GM23338 (cell line): Measurements from ENCODE around the gene BTC. TPM values are rescaled to one million over a fixed set of nuclear protein-coding genes. Genes with fewer than 3 reads are reported as not detected.

Experiments used
- ATAC-seq: fragments of 200-7000 bp; cut with Tn5 transposase; 3 replicates; pipeline ENCODE4 v1.9.1; 2020
- DNase-seq: peaks from one replicate; pipeline ENCODE4 v3.0.0-alpha.2; 2015; ENCODE audit warnings: low spot score
- H2AFZ ChIP-seq: fragments of 200-600 bp; sonication (generic); 2 replicates; pipeline ENCODE4 v1.8.0; 2016; ENCODE audit warnings: antibody characterized with exemption, mild to moderate bottlenecking, moderate library complexity
- H3F3A ChIP-seq: fragments of 200-600 bp; sonication (generic); replicated peaks from 2 replicates; pipeline ENCODE4 v1.8.0; 2017; ENCODE audit warnings: antibody characterized with exemption, mixed run types, low read depth
- H3K27ac ChIP-seq: fragments of 200-600 bp; sonication (generic); 2 replicates; pipeline ENCODE4 v1.6.1; 2016; ENCODE audit warnings: low read depth
- H3K27me3 ChIP-seq: fragments of 200-600 bp; sonication (generic); 2 replicates; pipeline ENCODE4 v1.8.0; 2016; ENCODE audit warnings: mild to moderate bottlenecking, mixed run types, moderate library complexity; ENCODE audit not compliant: insufficient read depth
- H3K36me3 ChIP-seq: fragments of 200-600 bp; sonication (generic); 2 replicates; pipeline ENCODE4 v1.8.0; 2016; ENCODE audit warnings: mild to moderate bottlenecking; ENCODE audit not compliant: insufficient read depth
- H3K4me1 ChIP-seq: fragments of 200-600 bp; sonication (generic); 2 replicates; pipeline ENCODE4 v1.8.0; 2016; ENCODE audit warnings: mild to moderate bottlenecking, moderate library complexity; ENCODE audit not compliant: insufficient read depth
- H3K4me2 ChIP-seq: fragments of 200-600 bp; sonication (generic); 2 replicates; pipeline ENCODE4 v1.7.1; 2017; ENCODE audit warnings: mixed run types
- H3K4me3 ChIP-seq: fragments of 200-600 bp; sonication (generic); 2 replicates; pipeline ENCODE4 v1.6.1; 2016; ENCODE audit warnings: mixed run types
- H3K79me2 ChIP-seq: fragments of 200-600 bp; sonication (generic); replicated peaks from 2 replicates; pipeline ENCODE4 v1.8.0; 2017; ENCODE audit warnings: mild to moderate bottlenecking; ENCODE audit not compliant: insufficient read depth
- H3K9me2 ChIP-seq: fragments of 200-600 bp; sonication (generic); 2 replicates; pipeline ENCODE4 v1.8.0; 2017; ENCODE audit not compliant: insufficient read depth
- H4K20me1 ChIP-seq: fragments of 200-600 bp; sonication (generic); replicated peaks from 2 replicates; pipeline ENCODE4 v1.8.0; 2017; ENCODE audit warnings: mild to moderate bottlenecking; ENCODE audit not compliant: insufficient read depth
- H3K27ac Mint-ChIP-seq: 2 replicates; pipeline ENCODE4 v1.8.0; 2020; ENCODE audit warnings: inconsistent platforms, mild to moderate bottlenecking, moderate library complexity, mixed read lengths
- H3K27me3 Mint-ChIP-seq: 3 replicates; pipeline ENCODE4 v1.8.0; 2022; ENCODE audit warnings: low read depth, mild to moderate bottlenecking, moderate library complexity, mixed read lengths, inconsistent platforms; ENCODE audit not compliant: insufficient read depth, poor library complexity
- H3K36me3 Mint-ChIP-seq: 3 replicates; pipeline ENCODE4 v1.8.0; 2021; ENCODE audit warnings: low read depth, mild to moderate bottlenecking, inconsistent platforms, moderate library complexity, mixed read lengths
- H3K4me1 Mint-ChIP-seq: 3 replicates; pipeline ENCODE4 v1.8.0; 2020; ENCODE audit warnings: mild to moderate bottlenecking, inconsistent platforms, mixed read lengths
- H3K4me3 Mint-ChIP-seq: 3 replicates; pipeline ENCODE4 v1.8.0; 2021; ENCODE audit warnings: moderate library complexity, mild to moderate bottlenecking, inconsistent platforms, mixed read lengths
- H3K9me3 Mint-ChIP-seq: 3 replicates; pipeline ENCODE4 v1.8.0; 2020; ENCODE audit warnings: moderate library complexity, mild to moderate bottlenecking, inconsistent platforms, mixed read lengths
- CREB1 ChIP-seq: fragments of 250-450 bp; sonication (Bioruptor Pico); IDR thresholded peaks from 2 replicates; pipeline ENCODE4 v1.5.0; 2020; ENCODE audit warnings: low read depth, mild to moderate bottlenecking, moderate library complexity
- CTCF ChIP-seq, 2 experiments: fragments of 200-600 bp in 1 of 2; sonication (generic) in 1 of 2; conservative IDR thresholded peaks; 2 replicates each; pipeline versions ENCODE4 v1.5.1 to v1.6.1; 2016 to 2017; ENCODE audit warnings: antibody characterized with exemption in 2 of 2, low read depth in 2 of 2, mild to moderate bottlenecking in 2 of 2, moderate library complexity in 1 of 2
- ETS1 ChIP-seq: IDR thresholded peaks from 2 replicates; pipeline ENCODE4 v1.6.1; 2016; ENCODE audit warnings: antibody characterized with exemption
- EZH2 ChIP-seq: fragments of 200-600 bp; sonication (generic); IDR thresholded peaks from one replicate; pipeline ENCODE4 v1.8.0; 2017; ENCODE audit warnings: antibody characterized with exemption, mild to moderate bottlenecking, low read depth; ENCODE audit not compliant: unreplicated experiment
- EZH2phosphoT487 ChIP-seq: fragments of 200-600 bp; sonication (generic); IDR thresholded peaks from one replicate; pipeline ENCODE4 v1.8.1; 2018; ENCODE audit warnings: antibody characterized with exemption; ENCODE audit not compliant: unreplicated experiment
- JUNB ChIP-seq: IDR thresholded peaks from one replicate; pipeline ENCODE4 v1.6.1; 2016; ENCODE audit warnings: antibody characterized with exemption; ENCODE audit not compliant: unreplicated experiment
- POLR2AphosphoS5 ChIP-seq: IDR thresholded peaks from 2 replicates; pipeline ENCODE4 v1.6.1; 2016; ENCODE audit warnings: antibody characterized with exemption, low read depth
- STAT1 ChIP-seq: IDR thresholded peaks from one replicate; pipeline ENCODE4 v1.6.1; 2016; ENCODE audit warnings: antibody characterized with exemption; ENCODE audit not compliant: unreplicated experiment
- ZNF114 ChIP-seq: fragments of 250-450 bp; sonication (Bioruptor Pico); IDR thresholded peaks from 2 replicates; pipeline ENCODE4 v1.5.0; 2020; ENCODE audit warnings: mild to moderate bottlenecking, moderate library complexity
- ZNF331 ChIP-seq: fragments of 250-450 bp; sonication (Bioruptor Pico); IDR thresholded peaks from 2 replicates; pipeline ENCODE4 v1.5.0; 2020; ENCODE audit warnings: low read depth, mild to moderate bottlenecking, moderate library complexity
- polyA plus RNA-seq: library from polyadenylated mRNA; unstranded; fragments of >200 nt; fragmentation: Nextera tagmentation; extraction: Ambion mirVana; gene quantifications from 2 replicates; pipeline ENCODE4 v1.2.1, GENCODE V29; 2016
- total RNA-seq: library from RNA; depleted of rRNA; stranded (reverse); fragments of >200 nt; shearing (Covaris generic); gene quantifications from 2 replicates; pipeline ENCODE4 v1.2.3, GENCODE V29; 2014
- TF ChIP-seq, protein P1 (sequence below): IDR thresholded peaks from one replicate; pipeline ENCODE4 v1.6.1; 2018; ENCODE audit warnings: antibody characterized with exemption; ENCODE audit not compliant: unreplicated experiment
- TF ChIP-seq, protein P2 (sequence below): fragments of 250-450 bp; sonication (Bioruptor Pico); IDR thresholded peaks from 2 replicates; pipeline ENCODE4 v1.5.0; 2020; ENCODE audit warnings: mild to moderate bottlenecking, moderate library complexity

Gene BTC
- total and polyA plus RNA-seq, 2 experiments from 2014 or later = 0.18 to 0.59 TPM

DNA sequence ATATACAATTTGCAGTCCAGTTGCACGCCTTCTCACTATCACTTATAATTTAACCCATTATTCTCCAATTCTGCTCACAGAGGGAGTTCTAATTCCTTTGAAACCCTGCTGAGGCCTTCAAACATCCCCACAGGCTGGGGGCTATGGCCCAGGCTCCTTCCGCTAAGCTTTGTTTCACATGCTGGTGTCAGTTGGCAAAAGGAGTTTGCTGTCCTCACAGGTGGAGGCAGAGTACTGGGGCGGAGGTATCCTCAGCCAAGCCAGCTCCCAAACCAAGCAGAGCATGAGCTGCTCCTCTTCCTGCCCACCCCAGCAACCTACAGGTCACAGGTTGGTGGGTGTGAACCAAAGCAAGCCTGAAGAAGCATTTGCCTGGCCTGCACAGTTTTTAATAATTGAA is 21.5 kb downstream of the BTC start:
- no peak overlapping the region for H3K27ac Mint-ChIP-seq
- no peaks in the 10 kb centered on the region for H3K9me2 ChIP-seq
- H3K4me1 Mint-ChIP-seq = no peaks in the 10 kb centered on the region
- no peaks in the 10 kb centered on the region for H3K9me3 Mint-ChIP-seq
- H3K36me3 Mint-ChIP-seq = no peaks in the 10 kb centered on the region
- no peak overlapping the region for H3K4me3 Mint-ChIP-seq
- H3F3A ChIP-seq = no peaks in the 10 kb centered on the region
- H3K27me3 ChIP-seq = no peaks in the 10 kb centered on the region
- H2AFZ ChIP-seq = no peak overlapping the region; the same call in 1 of the 2 replicates
- H3K4me3 ChIP-seq = no peak overlapping the region
- H3K4me2 ChIP-seq = no peak overlapping the region
- H3K79me2 ChIP-seq = no peaks in the 10 kb centered on the region
- H3K27ac ChIP-seq = no peak overlapping the region
- DNase-seq (peak; percentile 20), ATAC-seq (peak; percentile 86)
- no peaks in the 10 kb centered on the region for H3K4me1 ChIP-seq
- no peaks in the 10 kb centered on the region for H4K20me1 ChIP-seq
- no peaks in the 10 kb centered on the region for H3K36me3 ChIP-seq
- peaks cover 1% of the 10 kb centered on the region for H3K27me3 Mint-ChIP-seq
- TF ChIP-seq JUNB (no peak), POLR2AphosphoS5 (no peak), ZNF331 (no peak), CREB1 (CRISPR knock-in tag) (no peak), ZNF114 (CRISPR knock-in tag) (no peak), EZH2 (no peak), STAT1 (no peak), ETS1 (no peak), EZH2phosphoT487 (no peak), CTCF (conservative IDR thresholded peaks at IDR 0.05; ENCODE audit: low read depth in 2 of 2) (no peak)
- TF ChIP-seq, protein P1, sequence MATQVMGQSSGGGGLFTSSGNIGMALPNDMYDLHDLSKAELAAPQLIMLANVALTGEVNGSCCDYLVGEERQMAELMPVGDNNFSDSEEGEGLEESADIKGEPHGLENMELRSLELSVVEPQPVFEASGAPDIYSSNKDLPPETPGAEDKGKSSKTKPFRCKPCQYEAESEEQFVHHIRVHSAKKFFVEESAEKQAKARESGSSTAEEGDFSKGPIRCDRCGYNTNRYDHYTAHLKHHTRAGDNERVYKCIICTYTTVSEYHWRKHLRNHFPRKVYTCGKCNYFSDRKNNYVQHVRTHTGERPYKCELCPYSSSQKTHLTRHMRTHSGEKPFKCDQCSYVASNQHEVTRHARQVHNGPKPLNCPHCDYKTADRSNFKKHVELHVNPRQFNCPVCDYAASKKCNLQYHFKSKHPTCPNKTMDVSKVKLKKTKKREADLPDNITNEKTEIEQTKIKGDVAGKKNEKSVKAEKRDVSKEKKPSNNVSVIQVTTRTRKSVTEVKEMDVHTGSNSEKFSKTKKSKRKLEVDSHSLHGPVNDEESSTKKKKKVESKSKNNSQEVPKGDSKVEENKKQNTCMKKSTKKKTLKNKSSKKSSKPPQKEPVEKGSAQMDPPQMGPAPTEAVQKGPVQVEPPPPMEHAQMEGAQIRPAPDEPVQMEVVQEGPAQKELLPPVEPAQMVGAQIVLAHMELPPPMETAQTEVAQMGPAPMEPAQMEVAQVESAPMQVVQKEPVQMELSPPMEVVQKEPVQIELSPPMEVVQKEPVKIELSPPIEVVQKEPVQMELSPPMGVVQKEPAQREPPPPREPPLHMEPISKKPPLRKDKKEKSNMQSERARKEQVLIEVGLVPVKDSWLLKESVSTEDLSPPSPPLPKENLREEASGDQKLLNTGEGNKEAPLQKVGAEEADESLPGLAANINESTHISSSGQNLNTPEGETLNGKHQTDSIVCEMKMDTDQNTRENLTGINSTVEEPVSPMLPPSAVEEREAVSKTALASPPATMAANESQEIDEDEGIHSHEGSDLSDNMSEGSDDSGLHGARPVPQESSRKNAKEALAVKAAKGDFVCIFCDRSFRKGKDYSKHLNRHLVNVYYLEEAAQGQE = no peak
- TF ChIP-seq, protein P2, sequence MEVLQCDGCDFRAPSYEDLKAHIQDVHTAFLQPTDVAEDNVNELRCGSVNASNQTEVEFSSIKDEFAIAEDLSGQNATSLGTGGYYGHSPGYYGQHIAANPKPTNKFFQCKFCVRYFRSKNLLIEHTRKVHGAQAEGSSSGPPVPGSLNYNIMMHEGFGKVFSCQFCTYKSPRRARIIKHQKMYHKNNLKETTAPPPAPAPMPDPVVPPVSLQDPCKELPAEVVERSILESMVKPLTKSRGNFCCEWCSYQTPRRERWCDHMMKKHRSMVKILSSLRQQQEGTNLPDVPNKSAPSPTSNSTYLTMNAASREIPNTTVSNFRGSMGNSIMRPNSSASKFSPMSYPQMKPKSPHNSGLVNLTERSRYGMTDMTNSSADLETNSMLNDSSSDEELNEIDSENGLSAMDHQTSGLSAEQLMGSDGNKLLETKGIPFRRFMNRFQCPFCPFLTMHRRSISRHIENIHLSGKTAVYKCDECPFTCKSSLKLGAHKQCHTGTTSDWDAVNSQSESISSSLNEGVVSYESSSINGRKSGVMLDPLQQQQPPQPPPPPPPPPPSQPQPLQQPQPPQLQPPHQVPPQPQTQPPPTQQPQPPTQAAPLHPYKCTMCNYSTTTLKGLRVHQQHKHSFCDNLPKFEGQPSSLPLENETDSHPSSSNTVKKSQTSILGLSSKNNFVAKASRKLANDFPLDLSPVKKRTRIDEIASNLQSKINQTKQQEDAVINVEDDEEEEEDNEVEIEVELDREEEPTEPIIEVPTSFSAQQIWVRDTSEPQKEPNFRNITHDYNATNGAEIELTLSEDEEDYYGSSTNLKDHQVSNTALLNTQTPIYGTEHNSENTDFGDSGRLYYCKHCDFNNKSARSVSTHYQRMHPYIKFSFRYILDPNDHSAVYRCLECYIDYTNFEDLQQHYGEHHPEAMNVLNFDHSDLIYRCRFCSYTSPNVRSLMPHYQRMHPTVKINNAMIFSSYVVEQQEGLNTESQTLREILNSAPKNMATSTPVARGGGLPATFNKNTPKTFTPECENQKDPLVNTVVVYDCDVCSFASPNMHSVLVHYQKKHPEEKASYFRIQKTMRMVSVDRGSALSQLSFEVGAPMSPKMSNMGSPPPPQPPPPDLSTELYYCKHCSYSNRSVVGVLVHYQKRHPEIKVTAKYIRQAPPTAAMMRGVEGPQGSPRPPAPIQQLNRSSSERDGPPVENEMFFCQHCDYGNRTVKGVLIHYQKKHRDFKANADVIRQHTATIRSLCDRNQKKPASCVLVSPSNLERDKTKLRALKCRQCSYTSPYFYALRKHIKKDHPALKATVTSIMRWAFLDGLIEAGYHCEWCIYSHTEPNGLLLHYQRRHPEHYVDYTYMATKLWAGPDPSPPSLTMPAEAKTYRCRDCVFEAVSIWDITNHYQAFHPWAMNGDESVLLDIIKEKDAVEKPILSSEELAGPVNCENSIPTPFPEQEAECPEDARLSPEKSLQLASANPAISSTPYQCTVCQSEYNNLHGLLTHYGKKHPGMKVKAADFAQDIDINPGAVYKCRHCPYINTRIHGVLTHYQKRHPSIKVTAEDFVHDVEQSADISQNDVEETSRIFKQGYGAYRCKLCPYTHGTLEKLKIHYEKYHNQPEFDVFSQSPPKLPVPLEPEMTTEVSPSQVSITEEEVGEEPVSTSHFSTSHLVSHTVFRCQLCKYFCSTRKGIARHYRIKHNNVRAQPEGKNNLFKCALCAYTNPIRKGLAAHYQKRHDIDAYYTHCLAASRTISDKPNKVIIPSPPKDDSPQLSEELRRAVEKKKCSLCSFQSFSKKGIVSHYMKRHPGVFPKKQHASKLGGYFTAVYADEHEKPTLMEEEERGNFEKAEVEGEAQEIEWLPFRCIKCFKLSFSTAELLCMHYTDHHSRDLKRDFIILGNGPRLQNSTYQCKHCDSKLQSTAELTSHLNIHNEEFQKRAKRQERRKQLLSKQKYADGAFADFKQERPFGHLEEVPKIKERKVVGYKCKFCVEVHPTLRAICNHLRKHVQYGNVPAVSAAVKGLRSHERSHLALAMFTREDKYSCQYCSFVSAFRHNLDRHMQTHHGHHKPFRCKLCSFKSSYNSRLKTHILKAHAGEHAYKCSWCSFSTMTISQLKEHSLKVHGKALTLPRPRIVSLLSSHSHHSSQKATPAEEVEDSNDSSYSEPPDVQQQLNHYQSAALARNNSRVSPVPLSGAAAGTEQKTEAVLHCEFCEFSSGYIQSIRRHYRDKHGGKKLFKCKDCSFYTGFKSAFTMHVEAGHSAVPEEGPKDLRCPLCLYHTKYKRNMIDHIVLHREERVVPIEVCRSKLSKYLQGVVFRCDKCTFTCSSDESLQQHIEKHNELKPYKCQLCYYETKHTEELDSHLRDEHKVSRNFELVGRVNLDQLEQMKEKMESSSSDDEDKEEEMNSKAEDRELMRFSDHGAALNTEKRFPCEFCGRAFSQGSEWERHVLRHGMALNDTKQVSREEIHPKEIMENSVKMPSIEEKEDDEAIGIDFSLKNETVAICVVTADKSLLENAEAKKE (CRISPR knock-in tag) = no peak
